NCI-H774 (cell line): ENCODE measurements around the gene RUBCNL.

ENCODE experiments used
- DNase-seq: peaks from one replicate; lab custom pipeline; 2025; lab: John Stamatoyannopoulos, UW

RUBCNL gene

GRCh38 chr13:46304546-46304945 is 82.5 kb downstream of the RUBCNL start:
- no peak for DNase-seq

DNA sequence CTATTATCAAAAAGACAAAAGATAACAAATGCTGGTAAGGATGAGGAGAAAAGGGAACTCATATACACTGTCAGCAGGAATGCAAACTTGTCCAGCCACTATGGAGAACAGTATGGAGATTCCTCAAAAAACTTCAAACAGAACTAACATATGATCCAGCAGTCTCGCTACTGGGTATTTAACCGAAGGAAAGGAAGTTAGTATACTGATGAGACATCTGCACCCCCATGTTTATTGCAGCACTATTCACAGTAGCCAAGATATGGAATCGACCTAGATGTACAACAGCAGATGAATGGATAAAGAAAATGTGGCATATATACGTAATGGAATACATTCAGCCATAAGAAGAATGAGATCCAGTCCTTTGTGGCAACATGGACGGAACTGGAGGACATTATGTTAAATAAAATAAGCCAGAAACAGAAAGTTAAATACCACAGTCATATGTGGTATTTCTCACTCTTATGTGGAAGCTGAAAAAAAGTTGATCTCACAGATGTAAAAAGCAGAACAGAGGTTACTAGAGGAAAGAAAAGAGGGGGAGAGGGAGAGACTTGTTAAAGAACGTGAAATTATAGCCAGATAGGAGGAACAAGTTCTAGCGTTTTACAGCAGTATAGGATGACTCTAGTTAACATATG is 83.2 kb downstream of the RUBCNL start:
- no peak for DNase-seq

- DNase-seq: no peak
These were observed 89.7 kb downstream of the RUBCNL start for GRCh38 chr13:46297361-46297811.

- DNase-seq: no peak
These were observed 90.1 kb downstream of the RUBCNL start for GRCh38 chr13:46296921-46297320.

GRCh38 chr13:46296115-46296822 is 90.8 kb downstream of the RUBCNL start:
- DNase-seq: no peak

DNA sequence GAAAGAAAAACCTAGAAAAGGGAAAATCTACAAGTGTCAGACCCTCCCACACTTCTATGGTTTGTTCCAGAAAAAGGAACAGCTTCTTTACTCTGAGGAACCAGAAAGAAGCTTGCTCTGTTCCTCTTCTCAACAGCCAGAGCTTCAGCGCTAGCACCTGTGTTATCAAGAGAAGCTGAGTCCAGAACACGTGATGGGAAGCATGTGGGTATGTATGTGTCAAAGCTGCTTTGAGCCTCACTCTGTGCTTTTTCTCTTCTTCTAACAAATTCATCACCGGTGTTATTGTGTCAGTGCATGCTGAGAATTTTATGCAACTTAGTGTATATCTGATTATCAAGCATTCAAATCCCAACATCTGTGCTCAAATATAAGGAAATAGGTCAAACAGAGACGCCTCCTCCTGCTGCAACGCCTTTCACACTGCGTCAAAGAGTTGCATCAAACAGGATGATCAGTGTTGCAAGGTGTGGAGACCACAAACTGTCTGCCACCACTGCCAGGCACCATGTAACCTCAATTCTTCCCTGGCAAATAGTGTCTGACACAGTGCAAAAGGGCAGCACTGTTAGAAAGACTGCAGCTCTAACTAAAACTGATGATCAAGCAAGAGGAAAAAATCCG is 91.4 kb downstream of the RUBCNL start:
- DNase-seq: no peak

- DNase-seq: no peak
These were observed 93.6 kb downstream of the RUBCNL start for GRCh38 chr13:46293436-46293835.
